Right lobe of liver (tissue), 4 donors: ENCODE results near the gene CC2D2A.

Experiments
- CTCF ChIP-seq, 4 donors: fragments of 200-600 bp in 3 of 4; fragments of 450-650 bp in 1 of 4; IDR thresholded peaks; one replicate each; pipeline versions ENCODE4 v1.5.1 to v1.8.0; 2016 to 2022; ENCODE audit warnings: antibody characterized with exemption in 4 of 4, mild to moderate bottlenecking in 2 of 4
- POLR2A ChIP-seq: fragments of 450-650 bp; IDR thresholded peaks from one replicate; pipeline ENCODE4 v1.6.1; 2017; ENCODE audit warnings: antibody characterized with exemption, mild to moderate bottlenecking
- donor health status: DM: no; HTN: no; CAD: no.
- donor health status: DM: no; HTN: no; CAD: no.
- donor health status: DM: no; HTN: yes; CAD: no.

- TF ChIP-seq CTCF (IDR thresholded peaks at IDR 0.05), result no peak
- TF ChIP-seq POLR2A, result no peak
Measured at GRCh38 chr4:15585331-15585730, 115.6 kb downstream of the CC2D2A start.
